Ishikawa (cell line): ENCODE data around the gene ALG14.

ENCODE experiments used
- CEBPB ChIP-seq: IDR thresholded peaks from 2 replicates; pipeline ENCODE4 v1.6.1; 2012
- CREB1 ChIP-seq: IDR thresholded peaks from 2 replicates; pipeline ENCODE4 v1.6.1; 2012; ENCODE audit warnings: low read depth
- EGR1 ChIP-seq: IDR thresholded peaks from 2 replicates; pipeline ENCODE4 v1.6.1; 2012
- EP300 ChIP-seq: IDR thresholded peaks from 2 replicates; pipeline ENCODE4 v1.6.1; 2012; ENCODE audit warnings: borderline replicate concordance
- FOXM1 ChIP-seq: IDR thresholded peaks from 2 replicates; pipeline ENCODE4 v1.6.1; 2012; ENCODE audit warnings: low read depth, borderline replicate concordance
- NFIC ChIP-seq: IDR thresholded peaks from 2 replicates; pipeline ENCODE4 v1.6.1; 2012
- RAD21 ChIP-seq: IDR thresholded peaks from 2 replicates; pipeline ENCODE4 v1.6.1; 2012; ENCODE audit warnings: low read depth
- REST ChIP-seq: IDR thresholded peaks from 2 replicates; pipeline ENCODE4 v1.6.1; 2012; ENCODE audit warnings: low read depth, mild to moderate bottlenecking
- TAF1 ChIP-seq: IDR thresholded peaks from 2 replicates; pipeline ENCODE4 v1.6.1; 2012; ENCODE audit warnings: low read depth, mild to moderate bottlenecking
- TCF12 ChIP-seq: IDR thresholded peaks from 2 replicates; pipeline ENCODE4 v1.6.1; 2012; ENCODE audit warnings: low read depth
- TEAD4 ChIP-seq: IDR thresholded peaks from 2 replicates; pipeline ENCODE4 v1.6.1; 2012
- USF1 ChIP-seq: IDR thresholded peaks from 2 replicates; pipeline ENCODE4 v1.6.1; 2012
- YY1 ChIP-seq: IDR thresholded peaks from 2 replicates; pipeline ENCODE4 v1.6.1; 2012; ENCODE audit warnings: low read depth
- ZBTB7A ChIP-seq: IDR thresholded peaks from 2 replicates; pipeline ENCODE4 v1.6.1; 2012; ENCODE audit warnings: low read depth
- TF ChIP-seq, protein P1 (sequence below): IDR thresholded peaks from 2 replicates; pipeline ENCODE4 v1.6.1; 2012

ALG14 gene

GRCh38 chr1:95097426-95097825 is 24.7 kb upstream of the ALG14 start:
- no peak for TF ChIP-seq EP300
- no peak for TF ChIP-seq TCF12
- no peak for TF ChIP-seq NFIC
- TF ChIP-seq TEAD4, result no peak
- TF ChIP-seq FOXM1, result no peak
- TF ChIP-seq YY1, result no peak
- TF ChIP-seq TAF1, result no peak
- no peak for TF ChIP-seq USF1
- no peak for TF ChIP-seq ZBTB7A
- TF ChIP-seq EGR1, result no peak
- TF ChIP-seq, protein P1, sequence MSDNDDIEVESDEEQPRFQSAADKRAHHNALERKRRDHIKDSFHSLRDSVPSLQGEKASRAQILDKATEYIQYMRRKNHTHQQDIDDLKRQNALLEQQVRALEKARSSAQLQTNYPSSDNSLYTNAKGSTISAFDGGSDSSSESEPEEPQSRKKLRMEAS, result no peak
- no peak for TF ChIP-seq RAD21
- no peak for TF ChIP-seq CEBPB
- TF ChIP-seq REST, result no peak
- no peak for TF ChIP-seq CREB1

DNA sequence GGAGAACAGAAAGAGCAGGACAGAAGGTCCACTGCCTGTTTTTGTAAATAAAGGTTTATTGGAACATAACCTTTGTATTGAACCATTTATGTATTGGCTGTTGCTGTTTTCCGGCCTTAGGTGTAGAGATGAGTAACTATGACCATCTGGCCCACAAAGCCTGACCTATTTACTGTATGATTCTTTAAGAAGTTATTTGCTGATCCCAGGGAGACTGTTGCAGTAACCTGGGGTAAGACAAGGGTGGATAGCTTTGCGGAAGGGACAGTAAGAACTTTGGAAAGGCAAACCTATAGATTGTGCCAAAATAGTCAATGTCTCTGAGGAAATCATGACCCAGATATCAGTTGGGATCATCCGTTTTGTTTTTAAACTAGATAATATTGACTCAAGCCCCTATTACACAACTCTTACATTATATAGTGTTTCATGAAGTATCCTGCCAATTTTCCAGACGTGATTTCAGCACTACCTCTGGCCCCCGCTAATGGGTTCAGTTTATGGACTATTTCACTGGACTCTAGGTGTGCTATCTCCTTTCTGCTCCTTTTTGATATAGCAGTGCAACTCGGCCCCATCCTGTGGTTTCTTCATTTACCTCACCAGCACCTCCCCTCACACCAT is 23.6 kb upstream of the ALG14 start:
- TF ChIP-seq NFIC, result no peak
- no peak for TF ChIP-seq CEBPB
- no peak for TF ChIP-seq FOXM1
- no peak for TF ChIP-seq TEAD4
- no peak for TF ChIP-seq YY1
- TF ChIP-seq, protein P1, result no peak
- TF ChIP-seq REST, result no peak
- no peak for TF ChIP-seq TAF1
- TF ChIP-seq RAD21, result no peak
- no peak for TF ChIP-seq CREB1
- TF ChIP-seq TCF12, result no peak
- TF ChIP-seq USF1, result no peak

DNA sequence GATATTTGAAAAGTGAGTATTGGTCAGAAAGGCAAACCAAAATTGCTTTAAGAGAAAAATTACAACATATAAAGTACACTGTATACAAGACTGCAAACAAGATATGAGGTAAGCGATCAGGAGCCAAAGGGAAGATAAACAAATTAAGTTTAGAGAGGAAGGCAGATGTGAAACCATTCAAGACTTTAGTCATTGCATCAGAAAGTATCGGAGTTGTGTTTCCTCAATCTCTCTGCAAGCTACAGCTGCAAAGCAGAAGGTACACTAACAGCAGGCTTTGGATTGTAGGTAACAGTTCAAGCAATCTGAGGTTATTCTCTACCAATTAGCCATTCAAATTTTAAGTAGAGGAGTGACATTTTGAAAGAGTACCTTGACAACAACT is 23.1 kb upstream of the ALG14 start:
- TF ChIP-seq NFIC, result no peak
- no peak for TF ChIP-seq YY1
- no peak for TF ChIP-seq REST
- no peak for TF ChIP-seq TEAD4
- no peak for TF ChIP-seq USF1
- no peak for TF ChIP-seq EP300
- TF ChIP-seq FOXM1, result no peak
- TF ChIP-seq CEBPB, result no peak
- TF ChIP-seq TAF1, result no peak
- TF ChIP-seq TCF12, result no peak
- no peak for TF ChIP-seq ZBTB7A
- no peak for TF ChIP-seq CREB1
- no peak for TF ChIP-seq EGR1

- no peak for TF ChIP-seq FOXM1
- TF ChIP-seq TAF1, result no peak
- no peak for TF ChIP-seq REST
- no peak for TF ChIP-seq USF1
- no peak for TF ChIP-seq TCF12
- TF ChIP-seq NFIC, result no peak
- TF ChIP-seq EGR1, result no peak
- TF ChIP-seq YY1, result no peak
- no peak for TF ChIP-seq EP300
- TF ChIP-seq, protein P1, result no peak
- no peak for TF ChIP-seq CREB1
- no peak for TF ChIP-seq RAD21
- TF ChIP-seq ZBTB7A, result no peak
Observed at GRCh38 chr1:95094923-95095322, 22.2 kb upstream of the ALG14 start.
